ENCODE results near the gene SPATA31D4.

SPATA31D4 gene

GRCh38 chr9:81894891-81895290 lies 33.3 kb upstream of the SPATA31D4 start:
- Histone ChIP-seq H4K8ac (ENCODE audit: low read depth, low read length) (no peak overlapping the region), H3K4me3 (ENCODE audit: low read depth, low read length) (no peak overlapping the region), H3K14ac (ENCODE audit: low read length) (no peak overlapping the region), H3K23ac (ENCODE audit: low read length) (no peak overlapping the region), H3K27ac (ENCODE audit: low read depth, low read length) (no peak overlapping the region), H2BK5ac (ENCODE audit: low read depth, low read length, poor library complexity) (no peak overlapping the region), H2BK120ac (ENCODE audit: insufficient read depth, low read length, poor library complexity) (no peak overlapping the region), H4K91ac (ENCODE audit: low read depth, low read length) (no peak overlapping the region), H3K27me3 (ENCODE audit: insufficient read depth, low read length) (no peaks in the 10 kb centered on the region), H3K4me1 (ENCODE audit: control insufficient read depth in 1 of 2, insufficient read depth in 2 of 2, low read length in 2 of 2) (no peaks in the 10 kb centered on the region), H3K18ac (ENCODE audit: low read length) (no peak overlapping the region), H2AK5ac (ENCODE audit: low read length) (no peak overlapping the region), H3K4me2 (ENCODE audit: low read length) (no peak overlapping the region), H3K79me2 (ENCODE audit: control insufficient read depth, insufficient read depth, low read length, poor library complexity) (no peaks in the 10 kb centered on the region), H3K36me3 (ENCODE audit: control insufficient read depth in 1 of 2, insufficient read depth in 2 of 2, low read length in 2 of 2) (no peaks in the 10 kb centered on the region), H2BK12ac (ENCODE audit: low read length) (no peak overlapping the region), H3K9me3 (ENCODE audit: insufficient read depth, low read depth, low read length) (no peaks in the 10 kb centered on the region), H3K79me1 (ENCODE audit: low read length) (no peaks in the 10 kb centered on the region), H3K4ac (ENCODE audit: low read depth, low read length) (no peak overlapping the region), H4K12ac (ENCODE audit: low read depth, low read length) (no peak overlapping the region), H3K9ac (ENCODE audit: low read length) (no peak overlapping the region), H2AFZ (ENCODE audit: insufficient read depth, low read length, poor library complexity) (no peak overlapping the region)
- no CpG with 5 or more reads among the region's 1 CpG for WGBS (ENCODE audit: extremely low coverage, insufficient coverage, insufficient read length)
- peak in 1 of 2 donors; percentile 44 for DNase-seq

- Histone ChIP-seq H4K12ac (ENCODE audit: low read depth, low read length) (no peak overlapping the region), H4K8ac (ENCODE audit: low read depth, low read length) (no peak overlapping the region), H3K27me3 (ENCODE audit: insufficient read depth, low read length) (no peaks in the 10 kb centered on the region), H3K27ac (ENCODE audit: low read depth, low read length) (no peak overlapping the region), H2BK5ac (ENCODE audit: low read depth, low read length, poor library complexity) (no peak overlapping the region), H4K91ac (ENCODE audit: low read depth, low read length) (no peak overlapping the region), H3K18ac (ENCODE audit: low read length) (no peak overlapping the region), H2AK5ac (ENCODE audit: low read length) (no peak overlapping the region), H3K79me2 (ENCODE audit: control insufficient read depth, insufficient read depth, low read length, poor library complexity) (no peaks in the 10 kb centered on the region), H3K4me3 (ENCODE audit: low read depth, low read length) (no peak overlapping the region), H3K23ac (ENCODE audit: low read length) (no peak overlapping the region), H3K14ac (ENCODE audit: low read length) (no peak overlapping the region), H3K4ac (ENCODE audit: low read depth, low read length) (no peak overlapping the region), H3K9me3 (ENCODE audit: insufficient read depth, low read depth, low read length) (no peaks in the 10 kb centered on the region), H3K36me3 (ENCODE audit: control insufficient read depth in 1 of 2, insufficient read depth in 2 of 2, low read length in 2 of 2) (no peaks in the 10 kb centered on the region), H3K4me2 (ENCODE audit: low read length) (no peak overlapping the region), H2BK12ac (ENCODE audit: low read length) (no peak overlapping the region), H3K4me1 (ENCODE audit: control insufficient read depth in 1 of 2, insufficient read depth in 2 of 2, low read length in 2 of 2) (no peaks in the 10 kb centered on the region), H2AFZ (ENCODE audit: insufficient read depth, low read length, poor library complexity) (no peak overlapping the region), H2BK120ac (ENCODE audit: insufficient read depth, low read length, poor library complexity) (no peak overlapping the region), H3K79me1 (ENCODE audit: low read length) (no peaks in the 10 kb centered on the region), H3K9ac (ENCODE audit: low read length) (no peak overlapping the region)
- DNase-seq, result no peak
Observed at GRCh38 chr9:81896070-81896469, 32.2 kb upstream of the SPATA31D4 start.

GRCh38 chr9:81898851-81899250 lies 29.4 kb upstream of the SPATA31D4 start:
- Histone ChIP-seq H3K23ac (ENCODE audit: low read length) (no peak overlapping the region), H2BK12ac (ENCODE audit: low read length) (no peak overlapping the region), H3K14ac (ENCODE audit: low read length) (no peak overlapping the region), H3K18ac (ENCODE audit: low read length) (no peak overlapping the region), H3K27me3 (ENCODE audit: insufficient read depth, low read length) (no peaks in the 10 kb centered on the region), H2AFZ (ENCODE audit: insufficient read depth, low read length, poor library complexity) (no peak overlapping the region), H4K12ac (ENCODE audit: low read depth, low read length) (no peak overlapping the region), H3K4me1 (ENCODE audit: control insufficient read depth in 1 of 2, insufficient read depth in 2 of 2, low read length in 2 of 2) (no peaks in the 10 kb centered on the region), H3K79me2 (ENCODE audit: control insufficient read depth, insufficient read depth, low read length, poor library complexity) (no peaks in the 10 kb centered on the region), H3K4me3 (ENCODE audit: low read depth, low read length) (no peak overlapping the region), H2AK5ac (ENCODE audit: low read length) (no peak overlapping the region), H3K79me1 (ENCODE audit: low read length) (no peaks in the 10 kb centered on the region), H2BK120ac (ENCODE audit: insufficient read depth, low read length, poor library complexity) (no peak overlapping the region), H3K36me3 (ENCODE audit: control insufficient read depth in 1 of 2, insufficient read depth in 2 of 2, low read length in 2 of 2) (no peaks in the 10 kb centered on the region), H3K9me3 (ENCODE audit: insufficient read depth, low read depth, low read length) (no peaks in the 10 kb centered on the region), H3K4ac (ENCODE audit: low read depth, low read length) (no peak overlapping the region), H4K91ac (ENCODE audit: low read depth, low read length) (no peak overlapping the region), H3K27ac (ENCODE audit: low read depth, low read length) (no peak overlapping the region), H3K9ac (ENCODE audit: low read length) (no peak overlapping the region), H2BK5ac (ENCODE audit: low read depth, low read length, poor library complexity) (no peak overlapping the region), H4K8ac (ENCODE audit: low read depth, low read length) (no peak overlapping the region), H3K4me2 (ENCODE audit: low read length) (no peak overlapping the region)
- no peak for DNase-seq
- no CpG with 5 or more reads among the region's 1 CpG for WGBS (ENCODE audit: extremely low coverage, insufficient coverage, insufficient read length)

GRCh38 chr9:81902196-81902595 lies 26.0 kb upstream of the SPATA31D4 start:
- no peak overlapping the region for H3K4me2 ChIP-seq (ENCODE audit: low read length)
- H3K79me1 ChIP-seq (ENCODE audit: low read length), result no peaks in the 10 kb centered on the region
- H3K9ac ChIP-seq (ENCODE audit: low read length), result no peak overlapping the region

More at GRCh38 chr9:81902196-81902595, 26.0 kb upstream of the SPATA31D4 start:
- no peak overlapping the region for H3K4me3 ChIP-seq (ENCODE audit: low read depth, low read length)
- no peak overlapping the region for H3K18ac ChIP-seq (ENCODE audit: low read length)
- H2BK120ac ChIP-seq (ENCODE audit: insufficient read depth, low read length, poor library complexity), result no peak overlapping the region
- H3K36me3 ChIP-seq (ENCODE audit: control insufficient read depth in 1 of 2, insufficient read depth in 2 of 2, low read length in 2 of 2), result no peaks in the 10 kb centered on the region
- H3K79me2 ChIP-seq (ENCODE audit: control insufficient read depth, insufficient read depth, low read length, poor library complexity), result no peaks in the 10 kb centered on the region
- no peaks in the 10 kb centered on the region for H3K4me1 ChIP-seq (ENCODE audit: control insufficient read depth in 1 of 2, insufficient read depth in 2 of 2, low read length in 2 of 2)
- H3K4ac ChIP-seq (ENCODE audit: low read depth, low read length), result no peak overlapping the region
- H2BK12ac ChIP-seq (ENCODE audit: low read length), result no peak overlapping the region
- no peak overlapping the region for H3K27ac ChIP-seq (ENCODE audit: low read depth, low read length)
- no peak overlapping the region for H3K14ac ChIP-seq (ENCODE audit: low read length)
- H4K12ac ChIP-seq (ENCODE audit: low read depth, low read length), result no peak overlapping the region
- no peak overlapping the region for H2AFZ ChIP-seq (ENCODE audit: insufficient read depth, low read length, poor library complexity)
- no CpG with 5 or more reads among the region's 2 CpGs for WGBS (ENCODE audit: extremely low coverage, insufficient coverage, insufficient read length)
- H4K8ac ChIP-seq (ENCODE audit: low read depth, low read length), result no peak overlapping the region
- H4K91ac ChIP-seq (ENCODE audit: low read depth, low read length), result no peak overlapping the region
- no peak overlapping the region for H3K23ac ChIP-seq (ENCODE audit: low read length)
- H3K9me3 ChIP-seq (ENCODE audit: insufficient read depth, low read depth, low read length), result no peaks in the 10 kb centered on the region
- no peaks in the 10 kb centered on the region for H3K27me3 ChIP-seq (ENCODE audit: insufficient read depth, low read length)
- no peak overlapping the region for H2BK5ac ChIP-seq (ENCODE audit: low read depth, low read length, poor library complexity)
- no peak overlapping the region for H2AK5ac ChIP-seq (ENCODE audit: low read length)
- DNase-seq, result no peak
